ENCODE results near the gene CBX2.

Gene CBX2

DNA sequence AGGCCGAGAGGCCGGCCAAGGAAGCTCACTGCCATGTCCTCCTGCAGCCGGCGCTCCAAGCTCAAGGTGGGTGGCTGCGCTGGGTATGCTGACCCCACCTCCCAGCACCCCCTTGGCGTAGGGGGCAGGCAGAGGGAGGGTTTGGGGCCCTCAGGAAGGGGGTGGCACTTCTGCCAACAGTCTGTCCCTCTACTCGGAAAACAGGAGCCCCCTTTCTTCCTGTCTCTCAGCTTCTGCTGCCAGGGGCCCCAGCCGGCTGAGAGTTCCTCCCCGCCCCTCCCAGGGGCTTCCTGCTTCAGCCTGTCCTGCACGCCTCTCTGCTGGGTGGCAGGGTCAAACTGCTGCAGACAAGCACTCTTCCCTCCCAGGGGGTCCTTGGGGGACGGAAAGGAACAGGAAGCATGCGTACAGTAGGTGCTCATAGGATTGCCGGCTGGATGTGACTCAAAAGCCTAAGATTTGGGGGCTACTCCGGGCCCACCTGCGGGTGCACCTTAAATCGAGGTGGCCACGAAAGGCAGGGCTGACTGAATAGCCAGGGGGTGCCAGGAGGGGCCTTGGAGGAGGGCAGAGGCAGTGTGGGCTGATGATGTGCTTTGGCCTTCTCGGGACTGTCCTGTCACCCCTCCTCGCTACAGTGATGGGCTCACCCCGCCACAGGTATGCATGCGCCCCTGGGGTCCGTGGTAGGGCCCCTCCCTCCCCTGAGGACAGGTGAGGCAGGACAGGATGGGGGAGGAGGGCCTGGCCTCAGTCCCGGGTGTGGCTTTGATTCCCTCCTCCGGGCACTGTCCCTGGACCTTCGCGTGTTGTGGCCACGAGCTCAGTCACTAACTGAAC, 4.0 kb downstream of the CBX2 start:
- TF ChIP-seq, protein P1, sequence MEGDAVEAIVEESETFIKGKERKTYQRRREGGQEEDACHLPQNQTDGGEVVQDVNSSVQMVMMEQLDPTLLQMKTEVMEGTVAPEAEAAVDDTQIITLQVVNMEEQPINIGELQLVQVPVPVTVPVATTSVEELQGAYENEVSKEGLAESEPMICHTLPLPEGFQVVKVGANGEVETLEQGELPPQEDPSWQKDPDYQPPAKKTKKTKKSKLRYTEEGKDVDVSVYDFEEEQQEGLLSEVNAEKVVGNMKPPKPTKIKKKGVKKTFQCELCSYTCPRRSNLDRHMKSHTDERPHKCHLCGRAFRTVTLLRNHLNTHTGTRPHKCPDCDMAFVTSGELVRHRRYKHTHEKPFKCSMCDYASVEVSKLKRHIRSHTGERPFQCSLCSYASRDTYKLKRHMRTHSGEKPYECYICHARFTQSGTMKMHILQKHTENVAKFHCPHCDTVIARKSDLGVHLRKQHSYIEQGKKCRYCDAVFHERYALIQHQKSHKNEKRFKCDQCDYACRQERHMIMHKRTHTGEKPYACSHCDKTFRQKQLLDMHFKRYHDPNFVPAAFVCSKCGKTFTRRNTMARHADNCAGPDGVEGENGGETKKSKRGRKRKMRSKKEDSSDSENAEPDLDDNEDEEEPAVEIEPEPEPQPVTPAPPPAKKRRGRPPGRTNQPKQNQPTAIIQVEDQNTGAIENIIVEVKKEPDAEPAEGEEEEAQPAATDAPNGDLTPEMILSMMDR (IDR thresholded peaks at IDR 0.05; ENCODE audit: control extremely low read depth, extremely low read depth, low read depth, missing control alignments), result no peak
- POLR2A ChIA-PET, result no interaction called here
- CTCF ChIA-PET, result no interaction called here
- no peak for DNase-seq (ENCODE audit: extremely low spot score)

DNA sequence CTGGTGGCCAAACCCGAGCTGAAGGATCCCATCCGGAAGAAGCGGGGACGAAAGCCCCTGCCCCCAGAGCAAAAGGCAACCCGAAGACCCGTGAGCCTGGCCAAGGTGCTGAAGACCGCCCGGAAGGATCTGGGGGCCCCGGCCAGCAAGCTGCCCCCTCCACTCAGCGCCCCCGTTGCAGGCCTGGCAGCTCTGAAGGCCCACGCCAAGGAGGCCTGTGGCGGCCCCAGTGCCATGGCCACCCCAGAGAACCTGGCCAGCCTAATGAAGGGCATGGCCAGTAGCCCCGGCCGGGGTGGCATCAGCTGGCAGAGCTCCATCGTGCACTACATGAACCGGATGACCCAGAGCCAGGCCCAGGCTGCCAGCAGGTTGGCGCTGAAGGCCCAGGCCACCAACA, 5.9 kb downstream of the CBX2 start:
- TF ChIP-seq, protein P1 (IDR thresholded peaks at IDR 0.05; ENCODE audit: control extremely low read depth, extremely low read depth, low read depth, missing control alignments), result no peak
- CTCF ChIA-PET, result interaction anchor here (1.0 kb wide), 1 partner anchor 38 kb away, joined by 3 read pairs; no protein-coding TSS in a partner anchor
- POLR2A ChIA-PET, result no interaction called here
- no peak for DNase-seq (ENCODE audit: extremely low spot score)

DNA sequence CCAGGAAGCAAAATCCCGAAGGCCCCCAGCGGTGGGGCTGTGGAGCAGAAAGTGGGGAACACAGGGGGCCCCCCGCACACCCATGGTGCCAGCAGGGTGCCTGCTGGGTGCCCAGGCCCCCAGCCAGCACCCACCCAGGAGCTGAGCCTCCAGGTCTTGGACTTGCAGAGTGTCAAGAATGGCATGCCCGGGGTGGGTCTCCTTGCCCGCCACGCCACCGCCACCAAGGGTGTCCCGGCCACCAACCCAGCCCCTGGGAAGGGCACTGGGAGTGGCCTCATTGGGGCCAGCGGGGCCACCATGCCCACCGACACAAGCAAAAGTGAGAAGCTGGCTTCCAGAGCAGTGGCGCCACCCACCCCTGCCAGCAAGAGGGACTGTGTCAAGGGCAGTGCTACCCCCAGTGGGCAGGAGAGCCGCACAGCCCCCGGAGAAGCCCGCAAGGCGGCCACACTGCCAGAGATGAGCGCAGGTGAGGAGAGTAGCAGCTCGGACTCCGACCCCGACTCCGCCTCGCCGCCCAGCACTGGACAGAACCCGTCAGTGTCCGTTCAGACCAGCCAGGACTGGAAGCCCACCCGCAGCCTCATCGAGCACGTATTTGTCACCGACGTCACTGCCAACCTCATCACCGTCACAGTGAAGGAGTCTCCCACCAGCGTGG, 6.5 kb downstream of the CBX2 start:
- TF ChIP-seq, protein P1 (IDR thresholded peaks at IDR 0.05; ENCODE audit: control extremely low read depth, extremely low read depth, low read depth, missing control alignments), result no peak
- CTCF ChIA-PET, result interaction anchor here (1.0 kb wide), 1 partner anchor 38 kb away, joined by 3 read pairs; no protein-coding TSS in a partner anchor
- no peak for DNase-seq (ENCODE audit: extremely low spot score)
- POLR2A ChIA-PET, result no interaction called here

DNA sequence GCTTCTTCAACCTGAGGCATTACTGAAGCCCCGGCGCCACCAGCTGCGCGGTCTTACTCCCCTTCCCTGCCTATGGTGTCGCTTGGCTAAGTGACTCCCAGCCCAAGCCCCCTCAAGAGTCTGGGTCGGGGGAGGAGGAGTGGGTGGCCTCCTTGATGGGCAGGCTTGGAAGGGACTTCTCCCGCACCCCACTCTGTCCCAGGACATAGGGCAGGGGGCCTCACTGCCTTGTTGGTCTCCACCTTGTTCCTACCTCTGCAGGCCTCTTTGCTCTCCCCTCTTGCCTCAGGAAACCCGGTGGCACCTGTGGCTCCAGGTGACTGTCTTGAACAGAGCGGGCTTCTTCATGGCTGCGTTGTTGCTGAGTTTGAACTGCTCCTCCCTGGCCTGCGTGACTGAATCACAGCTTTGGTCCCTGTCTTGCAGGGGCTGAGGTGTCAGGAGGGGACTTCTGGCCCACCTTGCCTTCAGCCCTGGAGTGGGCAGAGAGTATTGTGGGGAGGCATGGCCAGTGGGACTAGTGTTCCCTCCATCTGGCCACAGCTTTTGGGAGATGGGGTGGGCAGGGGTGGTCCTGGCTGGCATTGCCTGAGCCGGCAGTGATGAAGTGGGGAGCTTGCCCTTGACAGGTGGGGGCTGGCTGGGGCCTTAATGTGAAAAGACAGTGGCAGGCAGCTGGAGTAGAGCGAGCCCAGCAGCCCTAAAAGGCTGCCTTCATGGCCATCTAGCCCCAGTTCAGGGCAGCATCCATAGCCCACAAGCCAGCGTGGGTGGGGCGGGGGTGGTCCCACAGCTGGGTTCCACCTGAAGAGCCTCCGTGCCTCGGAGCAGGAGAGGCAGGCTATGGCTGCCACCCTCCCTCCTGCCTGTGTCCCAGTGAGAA, 7.3 kb downstream of the CBX2 start:
- no peak for DNase-seq (ENCODE audit: extremely low spot score)
- ChIA-PET POLR2A (no interaction called here), CTCF (interaction anchor here (1.0 kb wide), 1 partner anchor 39 kb away, joined by 3 read pairs; no protein-coding TSS in a partner anchor)
- TF ChIP-seq, protein P1 (IDR thresholded peaks at IDR 0.05; ENCODE audit: control extremely low read depth, extremely low read depth, low read depth, missing control alignments), result no peak

DNA sequence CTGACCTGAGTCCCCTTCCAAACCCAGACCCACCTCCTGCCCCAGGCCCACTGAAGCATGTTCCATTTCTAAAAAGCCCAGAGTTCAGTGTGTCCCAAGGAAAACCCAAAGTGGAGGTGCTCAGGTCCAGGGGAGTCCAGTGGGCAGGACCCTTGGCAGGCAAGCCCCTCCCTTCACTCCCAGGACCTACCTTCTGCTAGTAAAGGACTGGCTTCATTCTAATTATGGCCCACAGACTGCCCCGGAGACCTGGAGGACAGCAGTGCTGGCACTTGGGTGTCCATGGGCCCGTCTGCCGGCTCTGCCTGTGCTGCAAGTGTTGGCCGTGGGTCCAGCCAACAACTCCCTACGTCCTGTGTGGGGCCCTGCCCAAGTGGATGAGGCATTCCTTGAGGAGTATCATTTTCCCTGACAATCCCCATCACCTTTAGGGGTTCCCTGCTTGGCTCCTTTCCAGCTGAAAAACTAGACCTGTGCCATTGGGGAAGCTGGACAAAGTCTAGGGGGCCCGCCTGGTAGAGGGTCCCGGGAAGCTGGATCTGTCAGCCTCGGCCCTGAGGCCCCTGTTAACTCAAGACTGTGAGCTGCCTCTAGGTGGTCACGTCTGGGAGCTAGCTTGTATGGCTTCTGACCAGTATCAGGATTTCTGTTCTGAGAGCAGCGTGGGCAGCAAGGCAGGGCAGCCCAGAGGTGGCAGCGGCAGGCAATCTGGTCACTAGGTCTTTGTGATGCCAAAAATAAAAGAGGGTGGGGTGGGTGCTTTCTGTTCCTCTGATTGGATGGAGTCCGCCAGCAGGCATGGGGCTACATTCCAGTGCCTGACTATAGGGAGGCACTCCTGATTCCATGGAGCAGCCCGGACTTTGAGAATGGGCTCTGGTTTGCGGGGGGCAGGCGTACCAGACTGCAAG, 8.2 kb downstream of the CBX2 start:
- ChIA-PET POLR2A (no interaction called here), CTCF (interaction anchor here (0.8 to 1.5 kb wide), 3 partner anchors 11 to 184 kb away, joined by 4 to 5 read pairs (median 4); partner anchors contain the start of gene CBX8)
- TF ChIP-seq, protein P1 (IDR thresholded peaks at IDR 0.05; ENCODE audit: control extremely low read depth, extremely low read depth, low read depth, missing control alignments), result no peak
- no peak for DNase-seq (ENCODE audit: extremely low spot score)

Data from GM10248 (cell line).